ENCODE results near the gene CIAPIN1. TPM values are rescaled to one million over a fixed set of nuclear protein-coding genes. Genes with fewer than 3 reads are reported as not detected.
A peak's percentile ranks its signal among the peaks of the same experiment; 100 is the strongest.

Gene CIAPIN1
- polyA plus RNA-seq, 1 donor, result 52.8 TPM

DNA sequence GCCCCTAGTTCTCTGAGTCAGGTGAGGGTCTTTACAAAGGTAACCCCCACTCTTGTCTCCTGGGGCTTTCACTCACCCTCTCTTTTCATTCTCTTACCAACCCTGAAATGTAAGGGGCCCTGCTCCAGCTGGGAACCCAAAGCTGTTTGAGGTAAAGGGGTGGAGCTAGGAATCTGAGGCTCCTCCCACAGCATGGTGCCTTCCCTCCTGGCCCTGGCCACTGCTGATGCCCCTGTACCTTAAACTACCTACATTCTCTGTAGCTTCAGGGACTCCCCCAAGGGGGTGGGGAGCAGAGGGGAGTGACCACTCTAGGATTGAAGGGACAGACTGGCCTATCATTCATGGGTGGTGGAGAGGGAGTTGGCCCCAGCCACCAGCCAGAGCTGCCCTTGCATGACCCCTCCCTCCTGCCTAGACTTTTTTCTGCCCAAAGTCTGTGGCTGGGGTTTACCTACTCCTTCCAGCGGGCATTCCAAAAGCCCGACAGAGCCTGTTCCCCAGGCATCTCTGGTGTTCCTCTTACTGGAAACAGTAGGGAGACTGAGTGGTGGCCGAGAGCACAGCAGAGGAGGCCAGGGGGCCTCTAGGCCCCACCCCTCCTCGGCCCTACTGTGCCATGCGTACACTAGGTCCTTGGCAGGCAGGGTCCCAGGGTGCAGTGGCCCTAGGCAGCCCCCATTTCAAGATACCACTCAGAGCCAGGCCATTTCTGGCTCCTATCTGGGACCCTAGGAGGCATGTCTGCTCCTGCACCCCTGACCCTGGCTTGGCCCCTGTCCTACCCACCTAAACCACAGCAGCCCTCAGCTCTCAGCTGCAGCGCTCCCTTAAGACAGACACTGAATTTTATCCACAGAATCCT lies 29.6 kb upstream of the CIAPIN1 start:
- H3K27ac ChIP-seq (ENCODE audit: low read length), result peak overlapping the region; percentile 20
- WGBS (ENCODE audit: insufficient coverage, low lambda C conversion rate), result no CpG with 5 or more reads among the region's 6 CpGs
- H3K9me3 ChIP-seq (ENCODE audit: control insufficient read depth, low read depth, low read length), result no peaks in the 10 kb centered on the region
- H3K27me3 ChIP-seq (ENCODE audit: control insufficient read depth, insufficient read depth, low read length), result no peaks in the 10 kb centered on the region
- no peak overlapping the region for H3K4me3 ChIP-seq (ENCODE audit: low read length)
- no peak for DNase-seq
- peaks cover 57% of the 10 kb centered on the region for H3K36me3 ChIP-seq (ENCODE audit: control insufficient read depth, insufficient read depth, low read length)
- peaks cover 69% of the 10 kb centered on the region for H3K4me1 ChIP-seq (ENCODE audit: control insufficient read depth, insufficient read depth, low read length)

DNA sequence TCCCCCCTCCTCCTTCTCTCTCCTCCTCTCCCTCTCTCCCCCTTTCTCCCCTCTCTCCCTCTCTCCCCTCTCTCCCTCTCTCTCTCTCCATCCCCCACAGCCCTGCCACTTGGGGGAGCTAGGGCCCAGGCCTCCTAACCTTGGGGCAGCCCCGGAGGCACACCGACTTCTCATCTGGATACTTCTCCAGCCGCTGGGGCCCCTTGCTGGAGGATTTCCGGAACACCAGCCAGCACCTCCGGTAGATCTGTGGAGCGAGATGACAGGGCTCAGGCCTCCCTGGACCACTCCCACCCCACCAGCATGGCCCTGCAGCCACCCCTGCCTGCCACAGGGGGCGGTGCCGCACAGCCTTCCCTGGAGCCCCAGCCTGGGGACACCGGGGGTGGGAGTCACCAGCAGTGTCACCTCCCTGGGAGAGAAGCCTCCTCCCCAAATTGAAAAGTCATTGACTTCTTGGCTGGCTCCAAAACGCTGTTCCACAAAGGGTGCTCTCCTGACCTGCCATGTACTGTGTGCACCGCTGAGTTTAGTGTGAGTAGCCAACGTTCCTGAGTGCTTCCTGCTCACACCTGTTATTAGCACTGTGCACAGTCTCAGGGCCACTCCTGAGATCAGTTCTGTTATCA lies 28.6 kb upstream of the CIAPIN1 start:
- DNase-seq, result peak; percentile 55 to 63
- no CpG with 5 or more reads among the region's 12 CpGs for WGBS (ENCODE audit: insufficient coverage, low lambda C conversion rate)
- Histone ChIP-seq H3K27me3 (ENCODE audit: control insufficient read depth, insufficient read depth, low read length) (no peaks in the 10 kb centered on the region), H3K27ac (ENCODE audit: low read length) (peak overlapping the region; percentile 26), H3K9me3 (ENCODE audit: control insufficient read depth, low read depth, low read length) (no peaks in the 10 kb centered on the region), H3K4me3 (ENCODE audit: low read length) (no peak overlapping the region), H3K4me1 (ENCODE audit: control insufficient read depth, insufficient read depth, low read length) (peaks cover 74% of the 10 kb centered on the region), H3K36me3 (ENCODE audit: control insufficient read depth, insufficient read depth, low read length) (peaks cover 65% of the 10 kb centered on the region)

DNA sequence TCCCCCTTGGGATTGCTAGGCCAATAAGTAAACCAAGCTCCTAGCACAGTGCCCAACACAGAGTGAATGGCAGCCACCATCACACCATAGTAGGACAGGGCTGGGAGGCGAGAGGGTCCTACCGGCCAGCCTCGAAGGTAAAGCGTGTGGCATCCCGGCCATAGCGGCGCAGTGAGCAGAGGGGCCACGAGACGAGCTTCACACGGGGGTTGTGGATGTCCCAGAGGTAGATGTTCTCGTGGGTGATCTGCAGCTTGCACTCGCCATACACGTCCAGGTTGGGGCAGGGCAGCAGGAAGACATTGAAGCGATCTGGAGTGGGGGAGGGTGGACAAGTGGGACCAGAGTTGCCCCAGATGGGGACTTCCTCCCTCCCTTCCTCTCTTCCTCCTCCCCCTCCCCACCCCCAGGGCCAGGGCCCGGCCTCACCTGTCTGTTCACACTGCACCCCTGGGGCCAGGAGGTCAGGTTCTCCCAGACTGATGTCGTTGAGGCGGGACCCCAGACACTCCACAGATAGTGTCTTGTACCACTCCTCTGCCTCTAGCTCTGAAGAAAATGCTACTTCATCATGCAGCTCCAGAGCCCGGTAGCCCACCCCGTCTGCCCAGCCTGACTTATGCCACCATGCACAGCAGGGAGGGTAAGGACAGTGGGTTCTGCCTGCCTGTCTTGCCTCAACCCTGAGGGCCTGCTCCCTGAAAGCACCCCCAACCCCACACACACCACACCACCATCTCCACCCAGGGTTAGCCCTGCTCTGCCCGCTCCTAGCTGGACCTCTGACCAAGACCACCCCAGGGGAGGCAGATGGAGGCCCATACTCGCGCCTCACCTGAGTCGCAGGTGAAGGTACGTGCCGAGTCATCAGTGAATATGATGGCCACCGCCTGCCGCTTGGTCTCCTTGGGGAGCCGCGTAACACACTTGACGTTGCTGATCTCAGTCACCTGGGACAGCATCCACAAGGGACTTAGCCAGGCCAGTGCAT lies 27.8 kb upstream of the CIAPIN1 start:
- Histone ChIP-seq H3K4me3 (ENCODE audit: low read length) (no peak overlapping the region), H3K36me3 (ENCODE audit: control insufficient read depth, insufficient read depth, low read length) (peaks cover 73% of the 10 kb centered on the region), H3K27me3 (ENCODE audit: control insufficient read depth, insufficient read depth, low read length) (no peaks in the 10 kb centered on the region), H3K4me1 (ENCODE audit: control insufficient read depth, insufficient read depth, low read length) (peaks cover 76% of the 10 kb centered on the region), H3K9me3 (ENCODE audit: control insufficient read depth, low read depth, low read length) (no peaks in the 10 kb centered on the region), H3K27ac (ENCODE audit: low read length) (no peak overlapping the region)
- WGBS (ENCODE audit: insufficient coverage, low lambda C conversion rate), result no CpG with 5 or more reads among the region's 30 CpGs
- no peak for DNase-seq

DNA sequence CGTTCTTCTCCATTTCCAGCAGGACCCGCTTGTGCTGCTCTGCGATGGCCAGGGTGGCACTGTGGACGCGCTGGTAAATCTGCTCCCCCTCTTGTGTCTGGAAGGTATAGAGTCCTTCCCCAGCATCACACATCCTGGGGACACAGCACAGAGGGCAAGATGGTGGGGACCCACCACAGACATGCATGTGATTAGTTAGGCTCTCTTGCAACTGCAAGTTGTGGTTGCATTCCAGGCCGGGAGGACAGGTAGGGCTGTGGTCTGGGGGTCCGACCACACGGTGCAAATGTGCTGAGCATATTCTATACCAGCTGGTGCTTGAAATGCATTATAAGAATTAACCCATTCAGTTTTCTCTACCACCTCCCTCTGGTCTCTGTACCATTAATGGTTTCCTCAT lies 26.7 kb upstream of the CIAPIN1 start:
- Histone ChIP-seq H3K36me3 (ENCODE audit: control insufficient read depth, insufficient read depth, low read length) (peaks cover 83% of the 10 kb centered on the region), H3K27ac (ENCODE audit: low read length) (no peak overlapping the region), H3K4me1 (ENCODE audit: control insufficient read depth, insufficient read depth, low read length) (peaks cover 76% of the 10 kb centered on the region)

DNA sequence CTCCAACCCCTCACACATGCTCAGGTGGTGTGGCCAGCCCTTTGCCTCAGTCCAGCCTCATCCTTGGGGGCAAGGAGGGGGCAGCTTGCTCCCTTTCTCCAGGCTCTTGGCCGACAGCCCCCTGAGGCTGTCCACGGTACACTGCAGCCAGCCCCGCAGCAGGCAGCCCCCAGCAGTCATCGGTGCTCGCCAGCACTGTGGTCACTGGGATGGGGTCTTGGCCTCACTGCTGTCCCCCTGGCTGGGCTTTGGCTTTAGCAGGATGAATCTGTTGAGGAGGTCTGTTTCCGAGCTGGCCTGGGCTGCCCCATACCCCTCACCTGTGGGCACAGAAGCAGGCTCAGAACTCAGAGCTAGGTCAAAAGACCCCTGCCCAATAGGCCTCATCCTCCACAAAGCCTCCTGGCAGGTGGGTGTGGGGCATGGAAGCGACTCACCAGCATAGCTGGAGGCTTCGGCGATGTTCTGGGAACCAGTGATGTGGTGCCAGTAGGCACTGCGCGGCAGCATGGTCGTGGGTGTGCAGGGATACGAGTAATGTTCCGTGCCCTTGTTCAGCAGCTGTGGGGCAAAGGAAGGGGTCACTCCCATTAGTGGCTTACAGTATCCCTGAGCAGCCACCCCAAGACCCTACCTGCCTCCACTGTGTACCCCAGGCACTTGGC lies 26.1 kb upstream of the CIAPIN1 start:
- Histone ChIP-seq H3K27me3 (ENCODE audit: control insufficient read depth, insufficient read depth, low read length) (no peaks in the 10 kb centered on the region), H3K36me3 (ENCODE audit: control insufficient read depth, insufficient read depth, low read length) (peaks cover 83% of the 10 kb centered on the region), H3K4me1 (ENCODE audit: control insufficient read depth, insufficient read depth, low read length) (peaks cover 71% of the 10 kb centered on the region), H3K27ac (ENCODE audit: low read length) (peak overlapping the region; percentile 80), H3K4me3 (ENCODE audit: low read length) (no peak overlapping the region), H3K9me3 (ENCODE audit: control insufficient read depth, low read depth, low read length) (no peaks in the 10 kb centered on the region)
- no peak for DNase-seq
- WGBS (ENCODE audit: insufficient coverage, low lambda C conversion rate), result no CpG with 5 or more reads among the region's 14 CpGs

More for the DNA sequence above, 26.7 kb upstream of the CIAPIN1 start:
- Histone ChIP-seq H3K9me3 (ENCODE audit: control insufficient read depth, low read depth, low read length) (no peaks in the 10 kb centered on the region), H3K4me3 (ENCODE audit: low read length) (no peak overlapping the region), H3K27me3 (ENCODE audit: control insufficient read depth, insufficient read depth, low read length) (no peaks in the 10 kb centered on the region)
- no CpG with 5 or more reads among the region's 8 CpGs for WGBS (ENCODE audit: insufficient coverage, low lambda C conversion rate)
- no peak for DNase-seq

DNA sequence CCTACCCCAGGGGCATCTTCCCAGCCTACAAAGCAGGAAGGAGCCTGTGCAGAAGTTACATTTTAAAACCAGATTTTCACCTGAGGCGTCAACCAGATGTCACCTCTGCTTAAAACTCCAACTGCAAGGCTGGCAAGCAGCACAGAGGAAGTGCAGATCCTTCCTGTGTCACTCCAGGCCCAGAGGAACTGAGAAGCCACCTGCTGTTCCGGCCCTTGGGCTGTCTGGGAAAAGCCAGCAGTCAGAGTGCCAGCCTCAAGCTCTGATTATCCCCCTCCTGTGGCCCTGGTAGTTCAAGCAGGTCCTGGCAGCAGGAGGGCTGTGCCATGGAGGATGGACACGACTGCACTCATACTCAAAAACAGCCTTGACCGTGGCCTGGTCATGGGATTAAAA lies 25.5 kb upstream of the CIAPIN1 start:
- DNase-seq, result no peak
- WGBS (ENCODE audit: insufficient coverage, low lambda C conversion rate), result no CpG with 5 or more reads among the region's 4 CpGs
- Histone ChIP-seq H3K4me1 (ENCODE audit: control insufficient read depth, insufficient read depth, low read length) (peaks cover 65% of the 10 kb centered on the region), H3K27ac (ENCODE audit: low read length) (peak overlapping the region; percentile 80), H3K36me3 (ENCODE audit: control insufficient read depth, insufficient read depth, low read length) (peaks cover 85% of the 10 kb centered on the region), H3K9me3 (ENCODE audit: control insufficient read depth, low read depth, low read length) (no peaks in the 10 kb centered on the region), H3K27me3 (ENCODE audit: control insufficient read depth, insufficient read depth, low read length) (no peaks in the 10 kb centered on the region), H3K4me3 (ENCODE audit: low read length) (no peak overlapping the region)

DNA sequence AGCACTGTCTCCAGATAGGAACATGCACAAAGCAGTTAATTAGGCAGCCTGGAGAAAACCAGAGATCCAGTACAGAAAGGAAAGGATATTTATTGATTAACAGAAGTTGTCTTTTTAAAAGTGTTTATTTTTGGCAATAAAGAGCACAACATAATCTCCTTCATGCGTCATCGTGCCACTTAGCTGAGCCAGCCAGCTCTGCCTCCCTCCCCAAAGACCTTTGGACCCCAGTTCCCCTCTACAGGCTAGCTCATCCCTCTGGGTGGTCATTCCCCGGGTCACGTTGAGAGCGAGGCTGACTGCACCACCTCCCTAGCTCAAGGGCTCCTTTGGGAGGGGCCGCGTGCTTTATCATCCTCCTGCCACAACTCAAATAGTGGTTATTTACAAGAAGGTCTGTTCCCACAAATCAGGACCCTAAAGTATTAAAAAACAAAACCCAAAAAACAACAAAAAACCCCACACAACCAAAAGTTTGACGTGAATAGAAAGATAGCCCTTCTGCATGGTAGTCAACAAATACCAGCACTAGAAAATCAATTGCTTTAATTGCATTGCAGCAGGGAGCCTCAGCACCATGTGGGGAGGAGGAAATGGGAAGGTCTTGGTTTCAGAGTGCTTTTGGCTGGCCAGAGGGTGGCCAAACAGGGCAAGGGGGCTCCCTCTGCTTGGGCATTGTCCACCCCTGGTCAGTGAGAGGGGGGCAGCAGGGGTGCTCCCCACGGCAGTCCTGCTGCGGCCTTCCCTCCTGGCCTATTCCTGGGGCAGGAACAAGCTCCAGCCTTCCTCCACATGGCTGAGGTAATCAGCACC lies 24.9 kb upstream of the CIAPIN1 start:
- H3K36me3 ChIP-seq (ENCODE audit: control insufficient read depth, insufficient read depth, low read length), result peaks cover 83% of the 10 kb centered on the region
- peaks cover 59% of the 10 kb centered on the region for H3K4me1 ChIP-seq (ENCODE audit: control insufficient read depth, insufficient read depth, low read length)
- H3K27ac ChIP-seq (ENCODE audit: low read length), result peak overlapping the region; percentile 80
- no peaks in the 10 kb centered on the region for H3K27me3 ChIP-seq (ENCODE audit: control insufficient read depth, insufficient read depth, low read length)
- peak; percentile 92 to 95 for DNase-seq
- no CpG with 5 or more reads among the region's 10 CpGs for WGBS (ENCODE audit: insufficient coverage, low lambda C conversion rate)
- H3K4me3 ChIP-seq (ENCODE audit: low read length), result no peak overlapping the region
- H3K9me3 ChIP-seq (ENCODE audit: control insufficient read depth, low read depth, low read length), result no peaks in the 10 kb centered on the region

DNA sequence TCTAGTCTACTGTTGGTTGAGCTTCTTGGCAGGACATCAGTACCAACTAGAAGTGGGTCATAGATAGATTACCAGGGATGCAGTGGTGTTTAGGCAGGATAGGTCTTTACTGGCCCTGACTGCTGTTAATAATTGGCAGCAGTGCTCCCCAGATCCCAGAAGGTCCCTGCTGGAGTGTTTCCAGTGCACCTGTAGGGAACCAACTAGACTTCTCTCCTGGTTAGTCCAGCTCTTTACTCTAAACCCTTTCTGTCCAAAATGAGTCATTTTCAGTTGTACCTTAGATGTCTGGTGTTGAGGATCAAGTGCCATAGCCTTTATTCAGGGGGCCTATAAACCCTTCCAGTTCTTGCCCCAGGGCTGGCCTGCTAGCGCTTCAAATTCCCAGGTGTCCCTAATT lies 24.0 kb upstream of the CIAPIN1 start:
- H3K36me3 ChIP-seq (ENCODE audit: control insufficient read depth, insufficient read depth, low read length), result peaks cover 84% of the 10 kb centered on the region
- WGBS (ENCODE audit: insufficient coverage, low lambda C conversion rate), result no CpG with 5 or more reads among the region's 1 CpG
- peak in 1 of 2 donors; percentile 35 for DNase-seq
- H3K4me1 ChIP-seq (ENCODE audit: control insufficient read depth, insufficient read depth, low read length), result peaks cover 51% of the 10 kb centered on the region
- H3K27ac ChIP-seq (ENCODE audit: low read length), result peak overlapping the region; percentile 80
- no peaks in the 10 kb centered on the region for H3K27me3 ChIP-seq (ENCODE audit: control insufficient read depth, insufficient read depth, low read length)
- no peaks in the 10 kb centered on the region for H3K9me3 ChIP-seq (ENCODE audit: control insufficient read depth, low read depth, low read length)
- H3K4me3 ChIP-seq (ENCODE audit: low read length), result no peak overlapping the region

DNA sequence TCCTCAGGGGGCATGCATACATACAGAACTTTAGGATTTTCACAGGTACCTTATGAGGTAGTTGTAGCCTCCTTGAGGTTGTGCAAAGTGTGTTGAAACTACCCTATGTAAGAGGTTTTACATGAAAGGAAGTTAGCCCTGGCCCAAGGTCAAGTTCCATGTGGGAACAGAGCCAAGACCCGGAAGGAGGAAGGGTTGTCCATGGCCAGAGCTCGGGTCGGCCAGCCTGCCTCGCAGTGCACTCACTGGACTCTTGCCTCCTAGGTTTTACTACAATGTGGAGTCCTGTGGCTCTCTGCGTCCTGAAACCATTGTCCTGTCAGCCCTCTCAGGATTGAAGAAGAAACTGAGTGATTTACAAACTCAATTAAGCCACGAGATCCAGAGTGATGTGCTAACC lies 23.5 kb upstream of the CIAPIN1 start:
- peaks cover 87% of the 10 kb centered on the region for H3K36me3 ChIP-seq (ENCODE audit: control insufficient read depth, insufficient read depth, low read length)
- DNase-seq, result peak; percentile 84 to 91
- WGBS (ENCODE audit: insufficient coverage, low lambda C conversion rate), result no CpG with 5 or more reads among the region's 6 CpGs
- H3K4me3 ChIP-seq (ENCODE audit: low read length), result no peak overlapping the region
- H3K4me1 ChIP-seq (ENCODE audit: control insufficient read depth, insufficient read depth, low read length), result peaks cover 46% of the 10 kb centered on the region
- peak overlapping the region; percentile 80 for H3K27ac ChIP-seq (ENCODE audit: low read length)
- H3K9me3 ChIP-seq (ENCODE audit: control insufficient read depth, low read depth, low read length), result no peaks in the 10 kb centered on the region
- H3K27me3 ChIP-seq (ENCODE audit: control insufficient read depth, insufficient read depth, low read length), result no peaks in the 10 kb centered on the region

Data from large intestine (tissue), 3 donors.